NCI-H146 (cell line): Measurements from ENCODE around the gene CCNT1.
"Not testable (repeated sequence)": the region's sequence is repeated elsewhere in the genome, so short reads cannot be mapped to it uniquely, and the experiment has no call there.

Experiments
- DNase-seq: peaks from one replicate; lab custom pipeline; 2025; lab: John Stamatoyannopoulos, UW

The CCNT1 gene

GRCh38 chr12:48716493-48717251 lies at the start of gene CCNT1:
Gene CCNT1, minus strand, starts transcription at chr12:48716707. Its CDS starts 32 bp downstream, at chr12:48716675.
- peak; percentile 100 for DNase-seq

- no peak for DNase-seq
These were observed 49.3 kb upstream of the CCNT1 start for GRCh38 chr12:48765753-48766162.

DNA sequence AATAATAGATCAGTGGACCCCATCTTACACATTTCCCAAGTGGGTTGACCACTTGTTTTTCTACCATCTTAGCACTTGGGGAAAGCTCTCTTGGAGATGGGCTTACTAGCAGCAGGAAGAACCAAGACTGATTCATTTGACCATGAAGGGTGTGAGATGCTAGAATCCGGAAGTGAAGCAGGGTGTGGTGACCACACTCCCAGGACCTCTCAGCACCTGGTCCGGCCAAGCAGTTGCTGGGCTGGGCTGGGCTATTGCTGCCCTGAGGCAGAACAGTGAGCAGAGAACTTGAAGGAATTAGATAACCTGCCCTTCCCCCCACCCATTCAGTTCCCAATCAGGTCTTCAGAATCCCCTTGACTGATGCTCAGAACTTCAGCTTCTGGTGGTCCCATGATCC lies 48.0 kb upstream of the CCNT1 start:
- DNase-seq, result no peak

DNA sequence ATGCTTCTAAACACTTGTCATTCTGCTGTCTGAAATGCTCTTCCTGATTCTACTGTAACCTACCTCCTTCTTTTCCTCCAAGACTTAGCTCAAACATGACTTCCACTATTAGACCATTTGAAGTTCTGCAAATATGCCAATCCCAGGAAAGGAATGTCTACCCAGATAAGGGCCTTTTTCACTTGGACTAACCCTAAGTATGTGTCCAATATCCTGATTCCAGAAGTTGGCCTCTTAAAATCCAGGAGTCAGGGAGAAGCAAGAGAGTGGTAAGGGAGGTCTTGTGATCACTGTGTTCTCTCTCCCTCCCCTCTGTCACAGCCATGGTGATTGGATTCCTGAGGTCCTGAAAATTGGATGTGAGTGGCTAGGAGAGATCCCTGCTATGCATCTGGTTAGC lies 42.2 kb upstream of the CCNT1 start:
- no peak for DNase-seq

DNA sequence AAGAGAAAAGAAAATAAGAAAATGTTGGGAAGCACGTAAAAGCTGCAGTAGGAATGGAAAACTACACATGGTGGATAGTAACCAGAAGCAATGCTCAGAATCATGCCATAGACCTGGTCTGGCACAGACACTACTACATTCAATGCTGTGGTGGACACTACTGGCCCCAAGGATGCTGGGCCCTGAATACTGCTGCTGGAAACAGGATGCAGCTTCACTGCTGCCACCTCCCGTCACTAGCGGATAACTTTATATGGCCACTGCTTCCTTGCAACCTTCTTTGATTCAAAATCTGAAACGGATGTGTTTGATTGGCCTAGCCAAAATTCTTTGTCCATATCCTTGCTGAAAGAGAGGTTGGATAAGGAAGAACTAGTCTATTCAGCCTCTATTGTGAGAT lies 41.7 kb upstream of the CCNT1 start:
- no peak for DNase-seq

DNA sequence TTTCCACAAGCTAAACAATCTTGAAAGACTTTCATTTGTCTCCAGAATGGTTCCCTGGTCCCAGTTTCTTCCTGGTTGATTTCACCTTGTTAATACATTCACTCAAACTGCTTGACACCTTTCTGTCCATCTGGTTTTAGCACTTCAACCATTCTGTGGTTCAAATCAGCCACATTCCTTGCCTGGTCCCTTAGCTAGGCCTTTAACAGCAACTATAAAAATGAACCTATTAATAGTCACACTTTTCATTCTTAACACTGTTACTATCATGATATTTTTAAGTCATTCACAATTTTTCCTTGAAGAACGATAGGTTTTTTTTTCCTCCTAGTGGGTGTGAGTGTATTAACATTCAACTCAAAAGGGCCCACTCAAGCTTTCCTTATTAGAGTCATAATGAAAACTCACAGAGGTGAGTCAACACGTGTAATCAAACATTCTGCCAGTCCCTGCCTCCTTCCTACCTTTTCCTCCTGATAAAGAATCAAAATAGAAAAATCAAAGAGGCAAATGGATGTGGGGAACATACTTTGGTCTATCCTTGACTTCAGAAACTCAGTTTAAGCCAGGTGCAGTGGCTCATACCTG lies 34.4 kb upstream of the CCNT1 start:
- no peak for DNase-seq

- DNase-seq, result no peak
These were observed 33.7 kb upstream of the CCNT1 start for GRCh38 chr12:48750215-48750614.

GRCh38 chr12:48744251-48745008 lies 27.9 kb upstream of the CCNT1 start:
- no peak for DNase-seq

GRCh38 chr12:48739618-48740269 lies 23.2 kb upstream of the CCNT1 start:
- no peak for DNase-seq

- no peak for DNase-seq
These were observed 19.9 kb upstream of the CCNT1 start for GRCh38 chr12:48736456-48736855.

DNA sequence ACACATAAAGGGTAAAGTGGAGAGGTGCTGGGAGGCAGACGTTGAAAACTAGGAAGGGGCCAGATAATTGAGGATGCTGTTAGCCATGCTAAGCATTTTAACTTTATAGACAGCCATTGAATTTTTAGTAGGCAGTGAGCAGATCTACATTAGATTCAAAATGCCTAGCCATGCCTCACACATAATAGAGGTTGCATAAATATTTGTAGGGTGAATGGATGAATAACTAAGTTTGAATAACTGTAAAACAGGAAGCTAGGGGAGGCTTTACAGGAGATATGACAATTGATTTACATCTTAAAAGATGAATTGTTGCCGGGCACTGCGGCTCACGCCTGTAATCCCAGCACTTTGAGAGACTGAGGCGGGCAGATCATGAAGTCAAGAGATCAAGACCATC lies 12.3 kb upstream of the CCNT1 start:
- DNase-seq, result no peak

GRCh38 chr12:48720737-48721136 lies 4.2 kb upstream of the CCNT1 start:
- not testable (repeated sequence) for DNase-seq

DNA sequence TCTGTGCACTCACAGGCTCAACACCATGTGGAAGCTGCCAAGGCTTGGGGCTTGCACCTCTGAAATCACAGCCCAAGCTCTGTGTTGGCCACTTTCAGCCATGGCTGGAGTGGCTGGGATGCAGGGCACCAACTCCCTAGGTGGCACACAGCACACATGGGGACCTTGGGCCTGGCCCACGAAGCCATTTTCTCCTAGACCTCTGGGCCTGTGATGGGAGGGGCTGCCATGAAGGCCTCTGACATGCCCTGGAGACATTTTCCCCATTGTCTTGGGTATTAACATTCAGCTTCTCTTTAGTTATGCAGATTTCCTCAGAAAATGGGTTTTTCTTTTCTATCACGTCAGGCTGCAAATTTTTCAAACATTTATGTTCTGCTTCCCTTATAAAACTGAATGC lies 3.7 kb upstream of the CCNT1 start:
- not testable (repeated sequence) for DNase-seq

DNA sequence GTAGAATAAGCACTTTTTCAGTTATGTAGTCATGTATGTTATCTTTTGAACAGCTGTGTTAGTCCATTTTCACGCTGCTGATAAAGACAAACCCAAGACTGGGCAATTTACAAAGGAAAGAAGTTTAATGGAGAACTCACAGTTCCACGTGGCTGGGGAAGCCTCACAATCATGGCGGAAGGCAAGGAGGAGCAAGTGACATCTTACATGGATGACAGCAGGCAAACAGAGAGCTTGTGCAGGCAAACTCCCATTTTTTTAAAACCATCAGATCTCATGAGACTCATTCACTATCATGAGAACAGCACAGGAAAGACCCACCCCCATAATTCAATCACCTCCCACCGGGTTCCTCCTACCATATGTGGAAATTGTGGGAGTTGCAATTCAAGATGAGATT lies 2.5 kb upstream of the CCNT1 start:
- not testable (repeated sequence) for DNase-seq

GRCh38 chr12:48717252-48717695 lies 767 bp upstream of the CCNT1 start:
- peak; percentile 27 for DNase-seq

GRCh38 chr12:48716168-48716492 lies 377 bp downstream of the CCNT1 start:
- DNase-seq, result no peak

- no peak for DNase-seq
These were observed 4.3 kb downstream of the CCNT1 start for GRCh38 chr12:48712209-48712608.

DNA sequence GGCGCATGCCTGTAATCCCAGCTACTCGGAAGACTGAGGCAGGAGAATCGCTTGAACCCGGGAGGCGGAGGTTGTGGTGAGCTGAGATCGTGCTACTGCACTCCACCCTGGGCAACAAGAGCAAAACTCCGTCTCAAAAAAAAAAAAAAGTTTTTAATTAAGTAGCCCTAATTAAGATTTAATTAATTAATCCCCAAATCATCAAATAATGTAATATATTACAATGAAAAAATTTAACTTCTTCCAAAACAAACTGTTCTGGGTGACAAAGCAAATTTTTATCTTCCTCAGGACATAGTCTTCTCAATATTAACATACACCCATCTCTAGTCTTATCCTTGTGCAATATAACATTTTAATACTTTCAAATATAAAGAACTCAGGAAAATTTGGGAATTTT lies 17.7 kb downstream of the CCNT1 start:
- DNase-seq, result not testable (repeated sequence)

DNA sequence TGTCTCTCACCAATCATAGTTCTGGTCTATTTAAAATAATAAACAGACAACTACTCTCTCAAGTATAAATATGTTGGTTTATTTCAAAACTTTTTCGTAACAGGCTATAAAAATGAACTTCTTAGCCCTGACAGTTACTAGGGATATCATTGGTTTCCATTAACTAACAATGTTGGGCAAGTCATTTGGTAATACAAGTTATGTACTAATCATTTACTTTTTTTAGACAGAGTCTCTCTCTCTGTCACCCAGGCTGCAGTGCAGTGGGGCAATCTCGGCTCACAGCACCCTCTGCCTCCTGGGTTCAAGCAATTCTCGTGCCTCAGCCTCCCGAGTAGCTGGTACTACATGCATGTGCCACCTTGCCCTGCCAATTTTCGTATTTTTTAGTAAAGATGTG lies 19.9 kb downstream of the CCNT1 start:
- DNase-seq, result no peak

GRCh38 chr12:48695859-48696258 lies 20.6 kb downstream of the CCNT1 start:
- no peak for DNase-seq

GRCh38 chr12:48694038-48694437 lies 22.5 kb downstream of the CCNT1 start:
- no peak for DNase-seq

- no peak for DNase-seq
These were observed 22.9 kb downstream of the CCNT1 start for GRCh38 chr12:48693572-48693971.
